ENCODE results near the gene BBS10. TPM values are rescaled to one million over a fixed set of nuclear protein-coding genes. Genes with fewer than 3 reads are reported as not detected.

BBS10 gene
- total and polyA plus RNA-seq, 2 of the 8 experiments (the other 6 are each of a cell fraction or from before 2014, with no cell fraction given): 4.4 to 9.2 TPM

DNA sequence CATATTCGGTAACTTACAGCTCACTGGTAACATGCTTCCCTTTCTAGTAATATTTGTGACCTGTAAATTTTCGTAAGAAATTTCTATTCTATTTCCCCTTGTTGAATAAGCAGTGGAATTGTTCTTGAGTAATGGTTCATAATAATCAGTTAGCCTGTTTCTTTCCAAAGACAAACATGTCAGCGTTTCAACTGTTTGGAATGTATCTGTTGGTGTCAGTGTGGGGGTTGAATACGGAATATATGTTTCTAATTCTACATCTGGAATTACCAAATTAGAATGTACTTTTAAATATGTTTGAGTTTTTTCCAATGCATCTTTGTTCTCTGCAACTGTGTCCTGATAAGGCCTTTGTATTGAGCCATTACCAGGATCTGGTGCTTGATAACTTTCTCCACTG is 2.0 kb downstream of the BBS10 start (continued):
- no peak for TF ChIP-seq SP1 (IDR thresholded peaks at IDR 0.05; ENCODE audit: low read depth, low read length)

All from H1 (cell line).